DOHH2 (cell line): Measurements from ENCODE around the gene TMEM132A.

Experiments used
- CTCF ChIP-seq: fragments of 200-600 bp; sonication (generic); IDR thresholded peaks from one replicate; pipeline ENCODE4 v1.5.1; 2014; ENCODE audit warnings: antibody characterized with exemption, mild to moderate bottlenecking, low read depth, low read length; ENCODE audit not compliant: poor library complexity, severe bottlenecking
- EZH2phosphoT487 ChIP-seq: fragments of 200-600 bp; sonication (generic); IDR thresholded peaks from 2 replicates; pipeline ENCODE4 v1.6.1; 2017; ENCODE audit warnings: borderline replicate concordance, mild to moderate bottlenecking, antibody characterized with exemption, low read length, moderate library complexity, mixed read lengths

DNA sequence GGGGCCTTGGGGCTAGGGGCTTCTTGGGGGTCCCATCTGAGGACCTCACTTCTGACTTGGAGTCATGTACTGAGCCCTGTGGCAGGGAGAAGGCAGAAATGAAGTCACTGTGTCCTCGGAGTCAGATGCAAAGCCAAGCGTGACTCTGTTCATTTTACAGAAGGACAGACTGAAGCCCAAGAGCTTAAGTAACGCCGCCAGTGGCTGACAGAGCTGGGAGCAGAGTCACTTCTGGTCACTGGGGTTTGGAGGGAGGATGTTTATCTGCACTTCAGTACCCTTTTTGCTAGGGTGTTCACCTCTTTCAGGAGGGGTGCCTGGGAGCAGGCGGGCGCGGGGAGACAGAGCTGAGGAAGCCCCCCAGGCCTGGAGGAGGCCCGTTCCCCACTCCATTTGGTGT is 57.9 kb downstream of the TMEM132A start:
- TF ChIP-seq CTCF: no peak
- TF ChIP-seq EZH2phosphoT487: no peak
